Activated naive CD4-positive, alpha-beta T cell treated with anti-CD3 and anti-CD28 coated beads for 36 hours (primary cell): ENCODE measurements around the gene SFMBT2. TPM values are rescaled to one million over a fixed set of nuclear protein-coding genes. Genes with fewer than 3 reads are reported as not detected.

Source experiments
- CTCF ChIA-PET: fragments of 350-600 bp; sonication (Branson Sonifier 250); formaldehyde crosslinking; loops from one replicate; lab custom pipeline; 2021; ENCODE audit warnings: antibody characterized with exemption; lab: Charles Lee
- DNase-seq: peaks from one replicate; pipeline ENCODE4 v3.0.0-alpha.2; 2020
- H3K27ac Mint-ChIP-seq: one replicate; pipeline ENCODE4 v1.8.0; 2021; ENCODE audit warnings: mild to moderate bottlenecking, mixed read lengths
- H3K27me3 Mint-ChIP-seq: one replicate; pipeline ENCODE4 v1.8.0; 2021; ENCODE audit warnings: low read depth, mixed read lengths
- H3K36me3 Mint-ChIP-seq: one replicate; pipeline ENCODE4 v1.8.0; 2021; ENCODE audit warnings: low read depth, mixed read lengths
- H3K4me1 Mint-ChIP-seq: one replicate; pipeline ENCODE4 v1.8.0; 2021; ENCODE audit warnings: low read depth, mixed read lengths
- H3K4me3 Mint-ChIP-seq: one replicate; pipeline ENCODE4 v1.8.0; 2021; ENCODE audit warnings: mild to moderate bottlenecking, moderate library complexity, mixed read lengths
- H3K9me3 Mint-ChIP-seq: one replicate; pipeline ENCODE4 v1.8.0; 2021; ENCODE audit warnings: mixed read lengths
- intact Hi-C: fragments of 100-400 bp; cut with micrococcal nuclease; formaldehyde crosslinking; loops from one replicate; pipeline ENCODE4 v1.15.1; 2023
- total RNA-seq, 2 experiments: library from RNA; stranded (reverse); gene quantifications; one replicate each; pipeline ENCODE4 v1.2.3, GENCODE V29; 2021

The SFMBT2 gene
- total RNA-seq, 2 experiments from 2014 or later = 20.0 to 21.5 TPM

DNA sequence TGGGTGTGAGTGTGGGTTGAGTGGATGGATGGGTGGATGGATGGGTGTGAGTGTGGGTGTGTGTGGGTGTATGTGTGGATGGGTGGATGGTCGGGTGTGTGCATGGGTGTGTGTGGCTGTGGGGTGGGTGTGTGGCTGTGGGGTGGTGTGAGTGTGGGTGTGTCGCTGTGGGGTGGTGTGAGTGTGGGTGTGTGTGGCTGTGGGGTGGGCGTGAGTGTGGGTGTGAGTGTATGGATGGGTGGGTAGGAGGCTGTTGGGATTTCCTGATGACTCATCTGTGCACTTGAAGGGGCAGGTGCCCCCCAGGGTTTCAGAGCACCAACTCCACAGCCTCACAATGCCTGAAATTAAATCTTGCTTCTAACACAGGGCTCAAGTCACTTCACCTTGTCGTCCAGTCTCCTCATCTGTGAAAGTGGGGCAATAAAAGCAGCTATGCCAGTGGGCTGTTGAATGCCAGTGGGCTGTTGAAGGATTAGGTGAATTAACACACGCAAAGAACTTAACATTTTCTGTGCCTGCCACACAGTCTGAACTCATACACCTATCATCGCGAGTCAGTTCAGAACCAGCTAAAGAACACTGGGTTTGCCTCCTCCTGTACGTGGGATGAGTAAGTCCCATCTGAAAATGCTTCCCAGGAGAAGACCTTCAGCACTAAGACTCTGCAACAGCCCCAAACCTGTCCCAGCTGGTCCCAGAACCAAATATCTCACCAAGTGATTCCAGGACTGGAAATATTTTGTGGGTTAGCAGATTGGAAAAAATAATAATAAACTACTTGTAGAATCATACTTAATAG, 32.0 kb downstream of the SFMBT2 start:
- DNase-seq = no peak
- peaks cover 35% of the 10 kb centered on the region for H3K36me3 Mint-ChIP-seq
- H3K27me3 Mint-ChIP-seq = no peaks in the 10 kb centered on the region
- intact Hi-C loops = no loop called here
- H3K4me1 Mint-ChIP-seq = peaks cover 31% of the 10 kb centered on the region
- CTCF ChIA-PET = interaction anchor here (0.6 to 0.7 kb wide), 2 partner anchors 8 to 230 kb away, joined by 3 read pairs; no protein-coding TSS in a partner anchor
- H3K27ac Mint-ChIP-seq = peak overlapping the region; percentile 61
- H3K9me3 Mint-ChIP-seq = no peaks in the 10 kb centered on the region
- H3K4me3 Mint-ChIP-seq = no peak overlapping the region

DNA sequence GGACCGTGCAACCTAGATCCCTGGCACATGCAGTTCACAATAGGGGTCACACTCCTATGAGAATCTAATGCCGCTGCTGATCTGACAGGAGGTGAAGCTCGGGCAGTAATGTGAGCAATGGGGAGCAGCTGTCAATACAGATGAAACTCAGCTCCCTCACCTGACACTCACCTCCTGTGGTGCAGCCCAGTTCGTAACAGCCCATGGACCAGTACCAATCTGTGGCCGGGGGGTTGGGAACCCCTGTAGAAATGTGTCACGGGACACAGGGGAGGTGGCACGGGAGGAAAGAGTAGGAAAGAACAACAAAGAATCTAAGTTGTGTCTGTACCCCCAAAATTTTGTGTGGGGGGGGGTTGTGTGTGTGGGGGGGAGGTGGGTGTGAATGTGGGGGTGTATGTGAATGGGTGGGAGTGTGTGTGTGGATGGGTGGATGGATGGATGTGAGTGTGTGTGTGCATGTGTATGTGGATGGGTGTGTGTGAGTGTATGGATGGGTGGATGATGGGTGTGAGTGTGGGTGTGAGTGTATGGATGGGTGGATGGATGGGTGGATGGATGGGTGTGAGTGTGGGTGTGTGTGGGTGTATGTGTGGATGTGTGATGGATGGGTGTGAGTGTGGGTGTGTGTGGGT, 33.1 kb downstream of the SFMBT2 start:
- Mint-ChIP-seq H3K9me3 (no peaks in the 10 kb centered on the region), H3K27me3 (no peaks in the 10 kb centered on the region)

DNA sequence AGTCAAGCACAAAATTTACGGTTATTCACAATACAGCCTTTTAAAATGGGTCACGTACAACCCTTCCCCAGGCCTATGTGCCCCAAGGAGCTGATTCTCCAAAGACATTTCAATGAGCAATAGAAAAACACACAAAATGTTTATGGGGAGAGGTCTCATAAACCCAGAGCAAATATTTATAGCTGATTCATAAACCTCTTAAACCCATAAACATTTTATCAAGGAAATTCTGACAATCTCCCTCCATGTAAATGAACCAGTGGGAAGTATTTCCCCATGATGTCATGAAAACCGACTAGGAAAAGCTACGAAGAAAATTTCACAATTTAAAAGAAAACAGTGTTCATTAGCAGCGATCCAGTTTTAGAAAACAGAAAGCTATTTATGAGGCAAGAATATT, 36.0 kb downstream of the SFMBT2 start:
- intact Hi-C loops = no loop called here
- H3K27ac Mint-ChIP-seq = no peak overlapping the region
- peaks cover 19% of the 10 kb centered on the region for H3K4me1 Mint-ChIP-seq
- H3K27me3 Mint-ChIP-seq = no peaks in the 10 kb centered on the region
- CTCF ChIA-PET = interaction anchor here (1.0 to 1.3 kb wide), 2 partner anchors 455 to 497 kb away, joined by 3 to 4 read pairs; no protein-coding TSS in a partner anchor
- no peak for DNase-seq
- H3K36me3 Mint-ChIP-seq = peaks cover 47% of the 10 kb centered on the region
- no peak overlapping the region for H3K4me3 Mint-ChIP-seq
- no peaks in the 10 kb centered on the region for H3K9me3 Mint-ChIP-seq

More for the DNA sequence above, 33.1 kb downstream of the SFMBT2 start:
- H3K4me3 Mint-ChIP-seq = no peak overlapping the region
- DNase-seq = no peak
- intact Hi-C loops = no loop called here
- no peak overlapping the region for H3K27ac Mint-ChIP-seq
- H3K36me3 Mint-ChIP-seq = peaks cover 46% of the 10 kb centered on the region
- peaks cover 20% of the 10 kb centered on the region for H3K4me1 Mint-ChIP-seq
- CTCF ChIA-PET = no interaction called here

DNA sequence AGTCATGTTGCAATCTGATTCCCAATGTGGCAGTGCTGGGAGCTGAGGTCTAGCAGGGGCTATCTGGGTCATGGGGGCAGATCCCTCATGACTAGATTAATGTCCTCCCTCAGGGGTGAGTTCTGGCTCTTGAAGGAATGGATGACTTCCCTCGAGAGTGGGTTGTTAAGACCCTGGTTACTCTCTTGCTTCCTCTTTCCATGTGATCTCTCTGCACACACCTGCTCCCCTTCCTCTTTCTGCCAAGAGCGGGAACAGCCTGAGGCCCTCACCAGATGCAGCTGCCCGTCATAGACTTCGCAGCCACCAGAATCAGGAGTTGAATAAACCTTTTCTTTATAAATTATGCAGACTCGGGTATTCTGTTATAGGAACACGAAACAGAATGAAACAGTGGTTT, 37.8 kb downstream of the SFMBT2 start:
- CTCF ChIA-PET = no interaction called here
- H3K27ac Mint-ChIP-seq = no peak overlapping the region
- no peak for DNase-seq
- no peaks in the 10 kb centered on the region for H3K27me3 Mint-ChIP-seq
- H3K4me1 Mint-ChIP-seq = peaks cover 11% of the 10 kb centered on the region
- H3K9me3 Mint-ChIP-seq = no peaks in the 10 kb centered on the region
- no peak overlapping the region for H3K4me3 Mint-ChIP-seq
- intact Hi-C loops = no loop called here
- H3K36me3 Mint-ChIP-seq = peaks cover 45% of the 10 kb centered on the region

DNA sequence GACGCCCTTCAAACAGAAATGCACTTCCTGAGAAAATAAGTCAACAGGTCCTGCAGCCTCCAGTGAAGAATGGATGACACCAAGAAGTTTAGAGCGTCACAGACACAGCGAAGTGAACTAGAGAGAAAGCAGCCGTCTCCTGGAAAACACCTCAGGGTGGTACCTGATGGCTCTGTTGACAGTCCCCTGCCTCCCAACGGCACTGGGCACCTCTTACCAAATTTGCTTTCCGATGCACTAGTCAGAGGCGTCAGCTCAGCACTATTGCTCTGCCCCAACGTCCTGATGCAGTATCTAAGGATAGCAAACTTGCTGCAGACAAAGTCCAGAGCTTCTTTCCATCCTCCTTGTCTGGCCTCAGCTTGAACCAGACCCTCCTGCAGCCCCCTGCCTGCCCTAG, 38.3 kb downstream of the SFMBT2 start:
- H3K27ac Mint-ChIP-seq = no peak overlapping the region
- DNase-seq = no peak
- H3K27me3 Mint-ChIP-seq = no peaks in the 10 kb centered on the region
- intact Hi-C loops = no loop called here
- H3K4me1 Mint-ChIP-seq = peaks cover 8% of the 10 kb centered on the region
- no peaks in the 10 kb centered on the region for H3K9me3 Mint-ChIP-seq
- H3K36me3 Mint-ChIP-seq = peaks cover 43% of the 10 kb centered on the region
- CTCF ChIA-PET = no interaction called here
- H3K4me3 Mint-ChIP-seq = no peak overlapping the region

DNA sequence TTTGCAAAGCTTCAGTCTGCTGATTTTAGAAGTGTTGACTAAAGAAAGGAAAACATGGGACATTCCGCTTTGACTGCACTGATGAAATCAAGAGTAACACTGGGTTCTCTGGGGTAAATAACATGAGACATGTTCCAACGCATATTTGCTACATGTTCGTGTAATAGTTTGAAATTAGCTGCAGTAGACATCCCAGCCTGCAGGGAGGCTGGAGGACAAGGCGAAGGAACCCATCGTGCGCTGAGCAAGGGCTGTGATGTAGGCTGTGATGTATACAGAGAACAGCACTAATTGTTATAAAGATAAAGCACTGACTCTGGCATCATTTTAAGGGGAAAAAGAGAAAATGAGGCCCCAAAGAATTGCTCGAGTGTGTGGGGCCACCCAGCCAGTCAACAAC, 40.3 kb downstream of the SFMBT2 start:
- Mint-ChIP-seq H3K9me3 (no peaks in the 10 kb centered on the region), H3K4me3 (no peak overlapping the region), H3K36me3 (peaks cover 49% of the 10 kb centered on the region), H3K27me3 (no peaks in the 10 kb centered on the region), H3K27ac (peak overlapping the region; percentile 16), H3K4me1 (peaks cover 7% of the 10 kb centered on the region)
- peak; percentile 14 for DNase-seq
- intact Hi-C loops = no loop called here
- CTCF ChIA-PET = interaction anchor here (0.9 kb wide), 1 partner anchor 8 kb away, joined by 3 read pairs; no protein-coding TSS in a partner anchor

DNA sequence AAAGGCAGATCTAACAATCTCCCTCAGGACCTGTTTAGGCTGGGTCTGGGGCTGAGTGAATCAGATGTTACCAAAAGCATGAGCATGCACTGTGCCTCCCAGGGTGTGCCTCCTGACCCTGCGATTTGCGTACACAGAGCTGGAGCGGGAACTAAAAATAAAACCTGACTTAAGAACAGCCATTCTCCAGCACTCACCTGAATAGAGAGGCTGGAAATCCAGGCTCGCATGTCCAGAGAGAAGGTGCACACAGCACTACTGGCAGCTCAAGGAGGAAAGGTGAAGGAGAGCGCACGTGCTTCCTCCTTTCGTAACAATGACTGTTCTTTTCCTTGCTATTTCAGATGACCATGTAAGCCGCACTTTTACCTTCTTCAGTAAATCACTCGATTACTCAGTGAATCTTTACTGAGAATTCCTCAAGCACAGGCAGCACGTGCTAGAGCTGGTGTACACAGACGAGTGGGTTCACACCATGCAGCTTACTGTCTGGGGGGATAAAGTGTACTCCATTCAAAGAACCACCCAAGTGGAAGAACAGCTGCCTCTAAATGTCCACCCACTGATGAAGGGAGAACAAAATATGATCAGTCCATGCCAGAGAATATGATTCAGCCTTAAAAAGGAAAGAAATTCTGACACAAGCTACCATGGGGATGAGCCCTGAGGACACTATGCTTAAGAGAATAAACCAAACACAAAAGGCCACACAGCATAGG, 45.6 kb downstream of the SFMBT2 start:
- H3K36me3 Mint-ChIP-seq = peaks cover 67% of the 10 kb centered on the region
- H3K4me1 Mint-ChIP-seq = peaks cover 21% of the 10 kb centered on the region
- peak overlapping the region; percentile 43 for H3K27ac Mint-ChIP-seq
- CTCF ChIA-PET = no interaction called here
- intact Hi-C loops = no loop called here
- DNase-seq = no peak
- no peaks in the 10 kb centered on the region for H3K27me3 Mint-ChIP-seq
- peaks cover 11% of the 10 kb centered on the region for H3K9me3 Mint-ChIP-seq
- no peak overlapping the region for H3K4me3 Mint-ChIP-seq

DNA sequence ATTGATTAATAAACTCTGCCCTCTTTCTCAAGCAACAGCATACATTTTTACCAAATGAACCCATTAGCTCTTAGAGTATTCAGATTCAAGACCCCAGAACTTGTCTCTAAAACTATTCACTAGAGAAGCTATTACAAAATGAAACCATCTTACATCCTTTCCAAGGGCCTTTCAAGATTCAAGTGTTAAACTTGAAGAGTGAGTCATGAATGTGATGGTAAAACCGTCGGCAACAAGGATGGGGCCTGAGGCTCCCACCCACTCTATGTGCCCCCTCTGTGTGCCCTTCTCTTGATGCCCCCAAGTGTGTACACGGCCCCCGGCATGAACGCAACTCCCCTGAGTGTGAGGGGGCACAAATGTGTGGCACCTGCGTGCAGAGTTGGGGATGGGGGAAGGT, 46.4 kb downstream of the SFMBT2 start:
- intact Hi-C loops = no loop called here
- Mint-ChIP-seq H3K4me3 (no peak overlapping the region), H3K4me1 (peaks cover 19% of the 10 kb centered on the region), H3K27me3 (no peaks in the 10 kb centered on the region), H3K36me3 (peaks cover 69% of the 10 kb centered on the region), H3K9me3 (peaks cover 11% of the 10 kb centered on the region), H3K27ac (peak overlapping the region; percentile 3)
- DNase-seq = no peak
- CTCF ChIA-PET = no interaction called here

DNA sequence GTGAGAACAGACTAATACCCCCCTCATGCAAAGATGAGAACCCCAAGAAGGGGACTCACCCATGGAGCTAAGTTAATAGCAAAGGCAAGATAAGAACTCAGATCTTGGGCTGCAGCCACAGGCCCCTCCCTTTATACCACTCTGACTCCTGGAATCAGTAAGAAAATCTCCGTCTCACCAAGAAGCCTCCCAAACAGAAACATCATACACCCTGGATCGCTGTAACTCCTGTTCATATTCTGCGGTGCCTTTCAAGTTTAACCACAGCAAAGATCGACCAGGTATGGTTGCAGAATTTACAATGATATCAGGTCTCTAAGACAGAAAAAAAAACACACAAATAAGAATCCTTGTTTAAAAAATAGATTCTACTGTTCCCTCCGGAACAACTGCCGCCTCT, 47.1 kb downstream of the SFMBT2 start:
- peak overlapping the region; percentile 27 for H3K27ac Mint-ChIP-seq
- H3K9me3 Mint-ChIP-seq = peaks cover 12% of the 10 kb centered on the region
- intact Hi-C loops = no loop called here
- no peak for DNase-seq
- no peaks in the 10 kb centered on the region for H3K27me3 Mint-ChIP-seq
- CTCF ChIA-PET = no interaction called here
- no peak overlapping the region for H3K4me3 Mint-ChIP-seq
- peaks cover 75% of the 10 kb centered on the region for H3K36me3 Mint-ChIP-seq
- peaks cover 19% of the 10 kb centered on the region for H3K4me1 Mint-ChIP-seq

DNA sequence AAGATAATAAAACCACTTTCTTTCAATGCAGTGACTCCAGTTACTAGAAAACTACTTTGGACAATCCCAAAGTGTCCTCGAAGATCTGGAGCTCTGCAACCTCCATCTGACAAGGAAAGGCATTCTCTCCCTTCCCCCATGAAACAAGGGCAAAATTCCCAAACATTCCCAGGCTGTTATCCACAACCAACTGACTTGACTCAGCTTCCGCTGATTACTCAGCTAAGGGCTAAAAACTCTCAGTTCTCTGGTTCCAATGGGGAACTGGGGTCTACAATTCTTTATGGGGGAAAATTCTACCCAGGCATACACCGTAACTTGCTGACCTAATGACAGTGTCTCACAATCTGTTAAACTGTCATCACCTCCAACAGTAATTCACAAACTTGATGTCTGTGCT, 48.4 kb downstream of the SFMBT2 start:
- Mint-ChIP-seq H3K9me3 (peaks cover 16% of the 10 kb centered on the region), H3K36me3 (peaks cover 79% of the 10 kb centered on the region), H3K27me3 (no peaks in the 10 kb centered on the region), H3K4me3 (no peak overlapping the region), H3K4me1 (peaks cover 23% of the 10 kb centered on the region), H3K27ac (no peak overlapping the region)
- intact Hi-C loops = no loop called here
- CTCF ChIA-PET = no interaction called here
- DNase-seq = no peak

DNA sequence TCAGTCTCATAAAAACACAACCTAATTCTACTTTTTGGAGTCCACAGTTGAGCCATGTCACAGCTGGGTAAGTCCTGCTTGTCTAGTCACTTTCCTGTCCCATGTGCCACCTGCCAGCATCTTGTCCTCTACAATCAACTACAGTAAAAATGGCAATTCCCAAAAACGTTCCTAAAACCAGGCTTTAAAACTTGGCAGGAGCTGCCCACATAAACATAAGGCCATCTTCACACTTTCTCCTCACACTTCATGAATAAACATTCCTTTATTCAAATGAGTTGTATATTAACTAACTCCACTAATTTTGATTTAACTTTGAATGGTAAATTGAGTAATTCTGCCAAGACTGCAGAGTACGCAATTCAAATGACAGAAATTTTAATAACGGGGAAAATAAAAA, 49.5 kb downstream of the SFMBT2 start:
- intact Hi-C loops = no loop called here
- Mint-ChIP-seq H3K4me3 (no peak overlapping the region), H3K36me3 (peaks cover 80% of the 10 kb centered on the region), H3K27ac (no peak overlapping the region), H3K9me3 (peaks cover 16% of the 10 kb centered on the region), H3K4me1 (peaks cover 27% of the 10 kb centered on the region), H3K27me3 (no peaks in the 10 kb centered on the region)
- no peak for DNase-seq
- CTCF ChIA-PET = interaction anchor here (0.6 kb wide), 1 partner anchor 1096 kb away, joined by 4 read pairs; no protein-coding TSS in a partner anchor

DNA sequence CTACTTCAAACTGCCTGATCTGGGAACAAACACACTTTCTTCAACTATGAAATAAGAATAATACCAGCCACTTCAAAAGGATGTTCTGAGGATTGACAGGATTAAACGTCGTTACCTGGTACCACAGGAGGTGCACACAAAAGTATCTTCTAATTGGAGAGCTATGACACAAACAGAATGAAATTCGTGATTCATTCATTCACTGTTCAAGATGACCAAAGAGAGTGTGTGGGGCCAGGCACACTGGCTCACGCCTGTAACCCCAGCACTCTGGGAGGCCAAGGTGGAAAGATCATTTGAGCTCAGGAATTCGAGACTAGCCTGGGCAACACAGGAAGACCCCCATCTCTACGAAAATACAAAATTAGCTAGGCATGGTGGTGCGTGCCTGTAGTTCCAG, 50.9 kb downstream of the SFMBT2 start:
- Mint-ChIP-seq H3K36me3 (peaks cover 70% of the 10 kb centered on the region), H3K27ac (no peak overlapping the region), H3K4me1 (peaks cover 26% of the 10 kb centered on the region), H3K4me3 (no peak overlapping the region), H3K27me3 (no peaks in the 10 kb centered on the region), H3K9me3 (peaks cover 16% of the 10 kb centered on the region)
- no peak for DNase-seq
- intact Hi-C loops = no loop called here
- CTCF ChIA-PET = no interaction called here
